HG03432 (cell line): Measurements from ENCODE around the gene PSMA8.
"Not testable (repeated sequence)": the region's sequence is repeated elsewhere in the genome, so short reads cannot be mapped to it uniquely, and the experiment has no call there.

Experiments
- ATAC-seq: cut with Tn5 transposase; IDR thresholded peaks from one replicate; pipeline ENCODE4 v1.9.1; 2021; ENCODE audit warnings: mild to moderate bottlenecking, moderate library complexity; ENCODE audit not compliant: unreplicated experiment

PSMA8 gene

GRCh38 chr18:26167592-26167991, 33.9 kb downstream of the PSMA8 start:
- ATAC-seq, result peak; percentile 90

- ATAC-seq, result no peak
Measured at GRCh38 chr18:26175481-26175880, 41.8 kb downstream of the PSMA8 start.

GRCh38 chr18:26176134-26176533, 42.5 kb downstream of the PSMA8 start:
- no peak for ATAC-seq

GRCh38 chr18:26181343-26181826, 47.7 kb downstream of the PSMA8 start:
- ATAC-seq, result peak; percentile 79

GRCh38 chr18:26183395-26184112, 49.9 kb downstream of the PSMA8 start:
- ATAC-seq, result no peak

GRCh38 chr18:26185267-26185666, 51.6 kb downstream of the PSMA8 start:
- no peak for ATAC-seq

GRCh38 chr18:26190506-26190905, 56.8 kb downstream of the PSMA8 start:
- peak; percentile 83 for ATAC-seq

- no peak for ATAC-seq
Measured at GRCh38 chr18:26192233-26192632, 58.6 kb downstream of the PSMA8 start.

- ATAC-seq, result no peak
Measured at GRCh38 chr18:26196605-26197004, 62.9 kb downstream of the PSMA8 start.

GRCh38 chr18:26202001-26202400, 68.3 kb downstream of the PSMA8 start:
- ATAC-seq, result not testable (repeated sequence)

GRCh38 chr18:26205318-26205717, 71.6 kb downstream of the PSMA8 start:
- no peak for ATAC-seq

GRCh38 chr18:26206488-26206887, 72.8 kb downstream of the PSMA8 start:
- ATAC-seq, result no peak

- no peak for ATAC-seq
Measured at GRCh38 chr18:26207937-26208336, 74.3 kb downstream of the PSMA8 start.

GRCh38 chr18:26208977-26209376, 75.3 kb downstream of the PSMA8 start:
- no peak for ATAC-seq

- no peak for ATAC-seq
Measured at GRCh38 chr18:26210147-26210546, 76.5 kb downstream of the PSMA8 start.

GRCh38 chr18:26215247-26215970, 81.7 kb downstream of the PSMA8 start:
- ATAC-seq, result peak; percentile 96

GRCh38 chr18:26225022-26225693, 91.5 kb downstream of the PSMA8 start:
- ATAC-seq, result no peak

- no peak for ATAC-seq
Measured at GRCh38 chr18:26225915-26226228, 92.2 kb downstream of the PSMA8 start.

- ATAC-seq, result peak; percentile 88
Measured at GRCh38 chr18:26226229-26227050, 92.8 kb downstream of the PSMA8 start, which contains the start of gene TAF4B. Gene TAF4B (plus strand): TSS chr18:26226445. CDS start chr18:26226934, 489 bp downstream.

- ATAC-seq, result no peak
Measured at GRCh38 chr18:26227051-26227670, 93.5 kb downstream of the PSMA8 start.
